OCI-LY7 (cell line): ENCODE measurements around the gene BBS9. TPM values are rescaled to one million over a fixed set of nuclear protein-coding genes. Genes with fewer than 3 reads are reported as not detected.

Experiments
- BruUV-seq: library from RNA; stranded (reverse); fragments of 400-500 nt; replicated peaks from 2 replicates; lab custom pipeline; 2021; lab: Mats Ljungman, UMichigan
- CTCF ChIA-PET: fragments of 300-600 bp; sonication (Branson Sonifier 250); formaldehyde crosslinking; loops from one replicate; lab custom pipeline; 2022; ENCODE audit warnings: antibody characterized with exemption; ENCODE audit not compliant: unreplicated experiment; lab: Charles Lee
- POLR2A ChIA-PET: fragments of 300-600 bp; sonication (Branson Sonifier 250); formaldehyde crosslinking; loops from one replicate; lab custom pipeline; 2022; ENCODE audit warnings: antibody characterized with exemption; lab: Charles Lee
- DNase-seq: peaks from one replicate; pipeline ENCODE4 v3.0.0-alpha.2; 2015; ENCODE audit warnings: low spot score
- H2AFZ ChIP-seq: fragments of 200-600 bp; sonication (generic), shearing (Covaris generic); 2 replicates; pipeline ENCODE4 v1.6.1; 2014; ENCODE audit warnings: mild to moderate bottlenecking, antibody characterized with exemption, low read length, moderate library complexity
- H3K27ac ChIP-seq: fragments of 200-600 bp; sonication (generic); 2 replicates; pipeline ENCODE4 v1.5.1; 2014; ENCODE audit warnings: mixed run types, low read depth, mild to moderate bottlenecking, moderate library complexity, low read length, inconsistent platforms; ENCODE audit not compliant: poor library complexity, severe bottlenecking
- H3K36me3 ChIP-seq: fragments of 200-600 bp; sonication (generic); 2 replicates; pipeline ENCODE4 v1.6.1; 2014; ENCODE audit warnings: mild to moderate bottlenecking, antibody characterized with exemption, low read length, moderate library complexity, mixed read lengths; ENCODE audit not compliant: insufficient read depth
- H3K4me1 ChIP-seq: fragments of 200-600 bp; sonication (generic); 2 replicates; pipeline ENCODE4 v1.5.1; 2014; ENCODE audit warnings: mild to moderate bottlenecking, low read length; ENCODE audit not compliant: insufficient read depth, poor library complexity, severe bottlenecking
- H3K4me2 ChIP-seq: fragments of 200-600 bp; sonication (generic); 2 replicates; pipeline ENCODE4 v1.6.1; 2014; ENCODE audit warnings: mild to moderate bottlenecking, low read length
- H3K4me3 ChIP-seq: fragments of 200-600 bp; sonication (generic); 2 replicates; pipeline ENCODE4 v1.5.1; 2014; ENCODE audit warnings: mild to moderate bottlenecking, low read depth, low read length; ENCODE audit not compliant: poor library complexity, severe bottlenecking
- H3K79me2 ChIP-seq: fragments of 200-600 bp; sonication (generic); 2 replicates; pipeline ENCODE4 v1.6.1; 2016; ENCODE audit warnings: low read depth, mild to moderate bottlenecking, low read length, moderate library complexity, mixed read lengths; ENCODE audit not compliant: insufficient read depth
- H3K9me2 ChIP-seq: fragments of 200-600 bp; sonication (generic); 2 replicates; pipeline ENCODE4 v1.6.1; 2016; ENCODE audit warnings: mild to moderate bottlenecking, low read length, mixed read lengths; ENCODE audit not compliant: insufficient read depth
- H3K9me3 ChIP-seq: fragments of 200-600 bp; sonication (generic); 2 replicates; pipeline ENCODE4 v1.6.1; 2014; ENCODE audit warnings: mild to moderate bottlenecking, mixed run types, low read length, mixed read lengths
- H4K20me1 ChIP-seq: fragments of 200-600 bp; sonication (generic); 2 replicates; pipeline ENCODE4 v1.6.1; 2014; ENCODE audit warnings: mild to moderate bottlenecking, antibody characterized with exemption, low read length, moderate library complexity, mixed read lengths; ENCODE audit not compliant: insufficient read depth
- CTCF ChIP-seq: fragments of 200-600 bp; sonication (generic); conservative IDR thresholded peaks from 2 replicates; pipeline ENCODE4 v1.5.1; 2014; ENCODE audit warnings: mild to moderate bottlenecking, antibody characterized with exemption, low read length, moderate library complexity, mixed read lengths
- EZH2phosphoT487 ChIP-seq: fragments of 200-600 bp; sonication (generic); IDR thresholded peaks from 2 replicates; pipeline ENCODE4 v1.6.1; 2018; ENCODE audit warnings: low read depth, borderline replicate concordance, mild to moderate bottlenecking, mixed run types, antibody characterized with exemption, low read length, moderate library complexity, mixed read lengths
- intact Hi-C: fragments of 100-400 bp; cut with micrococcal nuclease; formaldehyde crosslinking; loops from one replicate; pipeline ENCODE4 v1.10.0; 2022; ENCODE audit not compliant: unreplicated experiment
- total RNA-seq, 2 experiments: library from RNA; depleted of rRNA in 1 of 2; stranded (reverse); fragments of >200 nt in 1 of 2; shearing (Covaris generic) in 1 of 2; gene quantifications; 2 replicates each; pipeline ENCODE4 v1.2.3, GENCODE V29; 2014 to 2022

Gene BBS9
- total RNA-seq, 2 experiments from 2014 or later, result 6.8 to 14.8 TPM

DNA sequence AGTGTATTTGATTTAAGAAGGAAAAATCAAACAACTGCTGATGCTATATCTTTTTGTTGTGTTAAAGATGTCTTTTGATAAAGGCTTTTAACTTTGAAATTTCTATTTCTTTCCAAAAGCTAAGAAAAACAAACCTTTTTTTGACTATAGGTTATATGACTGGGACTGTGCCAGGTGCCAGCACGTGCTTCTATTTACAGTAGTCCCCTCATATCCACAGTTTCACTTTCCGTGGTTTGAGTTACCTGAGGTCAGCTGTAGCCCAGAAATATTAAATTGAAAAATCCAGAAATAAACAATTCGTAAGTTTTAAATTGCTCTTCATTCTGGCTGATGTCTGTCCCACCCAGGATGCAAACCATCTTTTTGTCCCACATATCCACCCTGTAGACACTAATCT lies 104.3 kb downstream of the BBS9 start:
- Histone ChIP-seq H4K20me1 (no peaks in the 10 kb centered on the region), H3K4me3 (no peak overlapping the region), H3K9me3 (no peaks in the 10 kb centered on the region), H3K79me2 (no peaks in the 10 kb centered on the region), H3K4me2 (no peak overlapping the region), H2AFZ (no peak overlapping the region), H3K4me1 (no peaks in the 10 kb centered on the region), H3K9me2 (no peaks in the 10 kb centered on the region), H3K36me3 (no peaks in the 10 kb centered on the region), H3K27ac (no peak overlapping the region)
- no peak for TF ChIP-seq CTCF
- TF ChIP-seq EZH2phosphoT487, result no peak
- no TSS peak for BruUV-seq
- intact Hi-C loops, result no loop called here
- DNase-seq, result no peak
- ChIA-PET CTCF (no interaction called here), POLR2A (no interaction called here)

GRCh38 chr7:33237036-33237435 lies 107.7 kb downstream of the BBS9 start:
- ChIA-PET POLR2A (interaction anchor here (0.8 kb wide), 1 partner anchor 20 kb away, joined by 3 read pairs; no protein-coding TSS in a partner anchor), CTCF (no interaction called here)
- Histone ChIP-seq H3K4me3 (no peak overlapping the region), H2AFZ (no peak overlapping the region), H3K4me2 (no peak overlapping the region), H4K20me1 (no peaks in the 10 kb centered on the region), H3K79me2 (no peaks in the 10 kb centered on the region), H3K9me3 (no peaks in the 10 kb centered on the region), H3K36me3 (no peaks in the 10 kb centered on the region), H3K27ac (no peak overlapping the region), H3K9me2 (no peaks in the 10 kb centered on the region), H3K4me1 (no peaks in the 10 kb centered on the region)
- DNase-seq, result no peak
- intact Hi-C loops, result no loop called here
- TF ChIP-seq EZH2phosphoT487, result no peak
- TF ChIP-seq CTCF, result no peak
- BruUV-seq, result no TSS peak

DNA sequence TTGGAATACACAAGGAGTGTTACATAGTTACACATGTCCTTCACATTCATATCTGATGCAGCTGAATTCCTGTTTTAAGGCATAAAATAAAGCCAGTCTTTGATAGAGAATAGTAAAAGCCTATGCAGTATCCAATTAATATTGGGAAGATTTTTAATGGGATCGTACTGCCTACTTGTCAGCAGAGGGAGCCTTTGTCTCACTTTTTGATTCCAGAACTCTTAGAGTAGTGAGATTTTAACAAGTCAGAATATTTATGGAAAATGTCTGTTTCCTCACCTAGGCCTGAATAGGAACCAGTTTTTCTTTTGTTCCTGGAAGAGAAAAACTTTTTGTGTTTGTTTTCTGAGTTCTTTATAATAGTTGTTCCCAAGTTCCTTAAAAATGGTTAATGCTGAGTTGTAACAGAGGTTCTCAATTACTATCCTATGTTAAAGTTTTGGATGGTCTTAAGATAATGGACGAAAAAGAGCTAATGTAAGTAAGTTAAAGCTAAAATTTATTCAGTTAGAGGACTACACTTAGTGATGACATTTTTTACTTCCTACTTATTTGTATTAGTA lies 114.0 kb downstream of the BBS9 start:
- H3K4me2 ChIP-seq, result no peak overlapping the region
- H3K27ac ChIP-seq, result no peak overlapping the region
- intact Hi-C loops, result loop anchor here (10.0 kb wide), 1 partner anchor 501 kb away; no protein-coding TSS in a partner anchor
- ChIA-PET POLR2A (no interaction called here), CTCF (no interaction called here)
- TF ChIP-seq CTCF, result peak; percentile 77
- TF ChIP-seq EZH2phosphoT487, result no peak
- H4K20me1 ChIP-seq, result no peaks in the 10 kb centered on the region
- H2AFZ ChIP-seq, result no peak overlapping the region
- H3K9me2 ChIP-seq, result no peaks in the 10 kb centered on the region
- no peaks in the 10 kb centered on the region for H3K9me3 ChIP-seq
- no peaks in the 10 kb centered on the region for H3K4me1 ChIP-seq
- H3K36me3 ChIP-seq, result no peaks in the 10 kb centered on the region
- DNase-seq, result peak; percentile 24
- no TSS peak for BruUV-seq
- no peaks in the 10 kb centered on the region for H3K79me2 ChIP-seq
- H3K4me3 ChIP-seq, result no peak overlapping the region
